ENCODE data around the gene KCNB1.
"Not testable (repeated sequence)": the region's sequence is repeated elsewhere in the genome, so short reads cannot be mapped to it uniquely, and the experiment has no call there.

The KCNB1 gene

DNA sequence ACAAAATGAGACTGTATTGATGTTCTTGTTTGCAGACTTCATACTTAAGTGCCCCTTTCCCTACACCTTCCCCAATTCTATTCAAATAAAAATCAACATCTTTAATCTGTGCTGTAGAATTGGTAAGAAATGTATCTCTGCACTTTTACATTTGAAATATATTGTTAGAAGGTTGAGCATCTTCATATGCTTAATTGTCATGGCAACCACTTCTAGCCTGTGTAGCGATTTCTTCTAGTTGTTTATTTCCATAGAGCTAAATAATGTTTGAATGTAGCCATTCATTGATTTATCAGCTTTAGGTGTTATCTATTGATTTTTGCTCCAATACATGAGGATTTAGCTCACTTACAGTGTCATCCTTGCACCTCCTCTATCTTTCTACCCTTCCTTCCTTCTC lies 166.9 kb downstream of the KCNB1 start:
- no peak overlapping the region for H3K4me3 ChIP-seq (ENCODE audit: low read depth, low read length)
- no peak for TF ChIP-seq MYC (IDR thresholded peaks at IDR 0.05; ENCODE audit: low read depth, low read length)
- TF ChIP-seq, protein P1, sequence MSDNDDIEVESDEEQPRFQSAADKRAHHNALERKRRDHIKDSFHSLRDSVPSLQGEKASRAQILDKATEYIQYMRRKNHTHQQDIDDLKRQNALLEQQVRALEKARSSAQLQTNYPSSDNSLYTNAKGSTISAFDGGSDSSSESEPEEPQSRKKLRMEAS (IDR thresholded peaks at IDR 0.05; ENCODE audit: low read depth, low read length) = no peak
- TF ChIP-seq, protein P2, sequence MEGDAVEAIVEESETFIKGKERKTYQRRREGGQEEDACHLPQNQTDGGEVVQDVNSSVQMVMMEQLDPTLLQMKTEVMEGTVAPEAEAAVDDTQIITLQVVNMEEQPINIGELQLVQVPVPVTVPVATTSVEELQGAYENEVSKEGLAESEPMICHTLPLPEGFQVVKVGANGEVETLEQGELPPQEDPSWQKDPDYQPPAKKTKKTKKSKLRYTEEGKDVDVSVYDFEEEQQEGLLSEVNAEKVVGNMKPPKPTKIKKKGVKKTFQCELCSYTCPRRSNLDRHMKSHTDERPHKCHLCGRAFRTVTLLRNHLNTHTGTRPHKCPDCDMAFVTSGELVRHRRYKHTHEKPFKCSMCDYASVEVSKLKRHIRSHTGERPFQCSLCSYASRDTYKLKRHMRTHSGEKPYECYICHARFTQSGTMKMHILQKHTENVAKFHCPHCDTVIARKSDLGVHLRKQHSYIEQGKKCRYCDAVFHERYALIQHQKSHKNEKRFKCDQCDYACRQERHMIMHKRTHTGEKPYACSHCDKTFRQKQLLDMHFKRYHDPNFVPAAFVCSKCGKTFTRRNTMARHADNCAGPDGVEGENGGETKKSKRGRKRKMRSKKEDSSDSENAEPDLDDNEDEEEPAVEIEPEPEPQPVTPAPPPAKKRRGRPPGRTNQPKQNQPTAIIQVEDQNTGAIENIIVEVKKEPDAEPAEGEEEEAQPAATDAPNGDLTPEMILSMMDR (IDR thresholded peaks at IDR 0.05; ENCODE audit: low read depth, low read length) = no peak
- DNase-seq (ENCODE audit: low read depth) = no peak

DNA sequence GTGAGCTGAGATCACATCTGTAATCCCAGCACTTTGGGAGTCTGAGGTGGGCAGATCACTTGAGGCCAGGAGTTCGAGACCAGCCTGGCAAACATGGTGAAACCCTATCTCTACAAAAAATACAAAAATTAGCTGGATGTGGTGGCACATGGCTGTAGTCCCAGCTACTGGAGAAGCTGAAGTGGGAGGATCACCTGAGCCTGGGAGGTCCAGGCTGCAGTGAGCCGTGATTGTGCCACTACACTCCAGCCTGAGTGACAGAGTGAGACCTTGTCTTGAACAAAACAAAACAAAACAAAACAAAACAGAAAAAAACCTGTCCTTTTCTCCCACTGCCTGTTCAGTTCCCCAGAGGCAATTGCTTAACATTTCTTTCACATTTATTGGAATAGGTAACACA lies 168.4 kb downstream of the KCNB1 start:
- H3K4me3 ChIP-seq (ENCODE audit: low read depth, low read length); DNase-seq (ENCODE audit: low read depth): not testable (repeated sequence)

Data from NB4 (cell line).